ENCODE data around the gene FIGLA.

- TF ChIP-seq CTCF (IDR thresholded peaks at IDR 0.05) (no peak), POLR2A (IDR thresholded peaks at IDR 0.05) (no peak)
These were observed 55.4 kb downstream of the FIGLA start for GRCh38 chr2:70735071-70735470.

Measured in lower leg skin (tissue), 3 donors.